ENCODE results near the gene SLC35B2.

DNA sequence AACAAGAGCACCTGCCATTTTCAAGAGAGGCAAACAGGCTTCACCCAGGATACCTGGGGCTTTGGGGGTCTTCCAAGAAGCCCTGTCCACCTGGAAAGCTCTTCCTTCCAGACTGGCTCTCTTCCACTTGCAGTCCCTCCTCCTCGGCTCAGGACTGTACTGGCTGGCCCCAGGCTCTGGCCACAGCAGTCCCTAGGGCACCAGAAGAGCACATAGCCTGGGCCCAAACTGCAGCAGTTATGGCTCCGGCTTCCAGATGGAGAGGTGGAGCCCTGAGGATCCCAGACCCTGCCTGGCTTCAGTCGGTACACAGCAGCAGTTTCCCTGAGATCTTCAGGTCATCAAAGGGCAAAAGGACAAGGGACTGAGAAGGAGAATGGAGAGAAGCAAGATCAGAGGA lies 1.6 kb upstream of the SLC35B2 start:
- TF ChIP-seq POLR2A (IDR thresholded peaks at IDR 0.05; ENCODE audit: low read depth, low read length) (no peak), JUNB (IDR thresholded peaks at IDR 0.05) (no peak), FOS (IDR thresholded peaks at IDR 0.05; ENCODE audit: borderline replicate concordance, extremely low read depth, insufficient read length) (no peak), YY1 (IDR thresholded peaks at IDR 0.05; ENCODE audit: low read depth, low read length) (0 out of 2 replicates have a peak, but pooled peaks have one; percentile 1), DPF2 (IDR thresholded peaks at IDR 0.05) (no peak), CBX5 (IDR thresholded peaks at IDR 0.05; ENCODE audit: low read depth) (no peak), CBFB (IDR thresholded peaks at IDR 0.05; ENCODE audit: low read depth) (no peak), YBX1 (IDR thresholded peaks at IDR 0.05) (no peak), NFIC (IDR thresholded peaks at IDR 0.05; ENCODE audit: low read depth, low read length) (no peak), CHD4 (IDR thresholded peaks at IDR 0.05) (no peak)
- TF ChIP-seq, protein P1, sequence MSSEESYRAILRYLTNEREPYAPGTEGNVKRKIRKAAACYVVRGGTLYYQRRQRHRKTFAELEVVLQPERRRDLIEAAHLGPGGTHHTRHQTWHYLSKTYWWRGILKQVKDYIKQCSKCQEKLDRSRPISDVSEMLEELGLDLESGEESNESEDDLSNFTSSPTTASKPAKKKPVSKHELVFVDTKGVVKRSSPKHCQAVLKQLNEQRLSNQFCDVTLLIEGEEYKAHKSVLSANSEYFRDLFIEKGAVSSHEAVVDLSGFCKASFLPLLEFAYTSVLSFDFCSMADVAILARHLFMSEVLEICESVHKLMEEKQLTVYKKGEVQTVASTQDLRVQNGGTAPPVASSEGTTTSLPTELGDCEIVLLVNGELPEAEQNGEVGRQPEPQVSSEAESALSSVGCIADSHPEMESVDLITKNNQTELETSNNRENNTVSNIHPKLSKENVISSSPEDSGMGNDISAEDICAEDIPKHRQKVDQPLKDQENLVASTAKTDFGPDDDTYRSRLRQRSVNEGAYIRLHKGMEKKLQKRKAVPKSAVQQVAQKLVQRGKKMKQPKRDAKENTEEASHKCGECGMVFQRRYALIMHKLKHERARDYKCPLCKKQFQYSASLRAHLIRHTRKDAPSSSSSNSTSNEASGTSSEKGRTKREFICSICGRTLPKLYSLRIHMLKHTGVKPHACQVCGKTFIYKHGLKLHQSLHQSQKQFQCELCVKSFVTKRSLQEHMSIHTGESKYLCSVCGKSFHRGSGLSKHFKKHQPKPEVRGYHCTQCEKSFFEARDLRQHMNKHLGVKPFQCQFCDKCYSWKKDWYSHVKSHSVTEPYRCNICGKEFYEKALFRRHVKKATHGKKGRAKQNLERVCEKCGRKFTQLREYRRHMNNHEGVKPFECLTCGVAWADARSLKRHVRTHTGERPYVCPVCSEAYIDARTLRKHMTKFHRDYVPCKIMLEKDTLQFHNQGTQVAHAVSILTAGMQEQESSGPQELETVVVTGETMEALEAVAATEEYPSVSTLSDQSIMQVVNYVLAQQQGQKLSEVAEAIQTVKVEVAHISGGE (CRISPR knock-in tag; IDR thresholded peaks at IDR 0.05) = no peak
- TF ChIP-seq, protein P2, sequence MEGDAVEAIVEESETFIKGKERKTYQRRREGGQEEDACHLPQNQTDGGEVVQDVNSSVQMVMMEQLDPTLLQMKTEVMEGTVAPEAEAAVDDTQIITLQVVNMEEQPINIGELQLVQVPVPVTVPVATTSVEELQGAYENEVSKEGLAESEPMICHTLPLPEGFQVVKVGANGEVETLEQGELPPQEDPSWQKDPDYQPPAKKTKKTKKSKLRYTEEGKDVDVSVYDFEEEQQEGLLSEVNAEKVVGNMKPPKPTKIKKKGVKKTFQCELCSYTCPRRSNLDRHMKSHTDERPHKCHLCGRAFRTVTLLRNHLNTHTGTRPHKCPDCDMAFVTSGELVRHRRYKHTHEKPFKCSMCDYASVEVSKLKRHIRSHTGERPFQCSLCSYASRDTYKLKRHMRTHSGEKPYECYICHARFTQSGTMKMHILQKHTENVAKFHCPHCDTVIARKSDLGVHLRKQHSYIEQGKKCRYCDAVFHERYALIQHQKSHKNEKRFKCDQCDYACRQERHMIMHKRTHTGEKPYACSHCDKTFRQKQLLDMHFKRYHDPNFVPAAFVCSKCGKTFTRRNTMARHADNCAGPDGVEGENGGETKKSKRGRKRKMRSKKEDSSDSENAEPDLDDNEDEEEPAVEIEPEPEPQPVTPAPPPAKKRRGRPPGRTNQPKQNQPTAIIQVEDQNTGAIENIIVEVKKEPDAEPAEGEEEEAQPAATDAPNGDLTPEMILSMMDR (IDR thresholded peaks at IDR 0.05 in 2 of 3, conservative IDR thresholded peaks at IDR 0.05 in 1 of 3; ENCODE audit: control insufficient read depth in 2 of 3, extremely low read depth in 1 of 3, insufficient read depth in 1 of 3, low read depth in 3 of 3, low read length in 3 of 3) = no peak
- TF ChIP-seq, protein P3, sequence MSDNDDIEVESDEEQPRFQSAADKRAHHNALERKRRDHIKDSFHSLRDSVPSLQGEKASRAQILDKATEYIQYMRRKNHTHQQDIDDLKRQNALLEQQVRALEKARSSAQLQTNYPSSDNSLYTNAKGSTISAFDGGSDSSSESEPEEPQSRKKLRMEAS (IDR thresholded peaks at IDR 0.05; ENCODE audit: low read depth, low read length) = no peak
- TF ChIP-seq, protein P4, sequence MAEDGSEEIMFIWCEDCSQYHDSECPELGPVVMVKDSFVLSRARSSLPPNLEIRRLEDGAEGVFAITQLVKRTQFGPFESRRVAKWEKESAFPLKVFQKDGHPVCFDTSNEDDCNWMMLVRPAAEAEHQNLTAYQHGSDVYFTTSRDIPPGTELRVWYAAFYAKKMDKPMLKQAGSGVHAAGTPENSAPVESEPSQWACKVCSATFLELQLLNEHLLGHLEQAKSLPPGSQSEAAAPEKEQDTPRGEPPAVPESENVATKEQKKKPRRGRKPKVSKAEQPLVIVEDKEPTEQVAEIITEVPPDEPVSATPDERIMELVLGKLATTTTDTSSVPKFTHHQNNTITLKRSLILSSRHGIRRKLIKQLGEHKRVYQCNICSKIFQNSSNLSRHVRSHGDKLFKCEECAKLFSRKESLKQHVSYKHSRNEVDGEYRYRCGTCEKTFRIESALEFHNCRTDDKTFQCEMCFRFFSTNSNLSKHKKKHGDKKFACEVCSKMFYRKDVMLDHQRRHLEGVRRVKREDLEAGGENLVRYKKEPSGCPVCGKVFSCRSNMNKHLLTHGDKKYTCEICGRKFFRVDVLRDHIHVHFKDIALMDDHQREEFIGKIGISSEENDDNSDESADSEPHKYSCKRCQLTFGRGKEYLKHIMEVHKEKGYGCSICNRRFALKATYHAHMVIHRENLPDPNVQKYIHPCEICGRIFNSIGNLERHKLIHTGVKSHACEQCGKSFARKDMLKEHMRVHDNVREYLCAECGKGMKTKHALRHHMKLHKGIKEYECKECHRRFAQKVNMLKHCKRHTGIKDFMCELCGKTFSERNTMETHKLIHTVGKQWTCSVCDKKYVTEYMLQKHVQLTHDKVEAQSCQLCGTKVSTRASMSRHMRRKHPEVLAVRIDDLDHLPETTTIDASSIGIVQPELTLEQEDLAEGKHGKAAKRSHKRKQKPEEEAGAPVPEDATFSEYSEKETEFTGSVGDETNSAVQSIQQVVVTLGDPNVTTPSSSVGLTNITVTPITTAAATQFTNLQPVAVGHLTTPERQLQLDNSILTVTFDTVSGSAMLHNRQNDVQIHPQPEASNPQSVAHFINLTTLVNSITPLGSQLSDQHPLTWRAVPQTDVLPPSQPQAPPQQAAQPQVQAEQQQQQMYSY (CRISPR knock-in tag; IDR thresholded peaks at IDR 0.05) = no peak

Measured in GM12878 (cell line).